ENCODE data around the gene AHNAK. TPM values are rescaled to one million over a fixed set of nuclear protein-coding genes. Genes with fewer than 3 reads are reported as not detected.
"Not testable (repeated sequence)": the region's sequence is repeated elsewhere in the genome, so short reads cannot be mapped to it uniquely, and the experiment has no call there.

AHNAK gene
- total RNA-seq, 1 donor from 2014 or later, result 302 TPM

DNA sequence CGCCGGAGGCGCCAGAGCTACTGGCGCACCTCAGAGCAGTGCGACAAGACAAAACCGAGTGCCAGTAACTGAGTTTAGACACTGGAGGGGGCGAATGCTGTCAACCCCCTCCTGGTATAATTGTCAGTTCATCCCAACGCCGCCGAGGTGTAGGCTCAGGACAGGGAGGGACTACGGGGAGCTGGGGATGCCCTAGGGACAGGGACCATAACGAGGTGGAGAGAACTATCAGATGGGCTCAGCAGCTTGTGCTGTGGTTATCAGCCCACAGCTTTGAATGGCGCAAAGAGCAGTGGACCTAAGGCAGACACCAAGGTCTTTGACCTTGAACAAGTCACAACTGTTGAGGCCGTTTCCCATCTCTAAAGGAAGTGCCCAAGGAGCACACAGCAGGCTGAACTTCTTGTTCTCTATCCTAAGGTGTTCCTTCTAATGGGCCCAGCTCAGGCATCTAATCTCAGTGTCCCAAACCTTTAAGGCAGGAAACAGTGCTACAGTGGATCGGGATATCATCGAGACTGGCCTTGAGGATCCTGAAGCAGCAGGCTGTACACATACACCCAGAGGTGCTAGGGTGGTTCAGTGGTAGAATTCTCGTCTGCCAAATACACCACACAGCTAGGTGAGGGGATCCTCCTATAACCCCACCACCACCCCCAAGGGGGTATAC is 45.7 kb upstream of the AHNAK start:
- Mint-ChIP-seq H3K36me3 (peaks cover 8% of the 10 kb centered on the region), H3K27ac (peak overlapping the region; percentile 95), H3K4me1 (ENCODE audit: unreplicated experiment) (peaks cover 20% of the 10 kb centered on the region)

DNA sequence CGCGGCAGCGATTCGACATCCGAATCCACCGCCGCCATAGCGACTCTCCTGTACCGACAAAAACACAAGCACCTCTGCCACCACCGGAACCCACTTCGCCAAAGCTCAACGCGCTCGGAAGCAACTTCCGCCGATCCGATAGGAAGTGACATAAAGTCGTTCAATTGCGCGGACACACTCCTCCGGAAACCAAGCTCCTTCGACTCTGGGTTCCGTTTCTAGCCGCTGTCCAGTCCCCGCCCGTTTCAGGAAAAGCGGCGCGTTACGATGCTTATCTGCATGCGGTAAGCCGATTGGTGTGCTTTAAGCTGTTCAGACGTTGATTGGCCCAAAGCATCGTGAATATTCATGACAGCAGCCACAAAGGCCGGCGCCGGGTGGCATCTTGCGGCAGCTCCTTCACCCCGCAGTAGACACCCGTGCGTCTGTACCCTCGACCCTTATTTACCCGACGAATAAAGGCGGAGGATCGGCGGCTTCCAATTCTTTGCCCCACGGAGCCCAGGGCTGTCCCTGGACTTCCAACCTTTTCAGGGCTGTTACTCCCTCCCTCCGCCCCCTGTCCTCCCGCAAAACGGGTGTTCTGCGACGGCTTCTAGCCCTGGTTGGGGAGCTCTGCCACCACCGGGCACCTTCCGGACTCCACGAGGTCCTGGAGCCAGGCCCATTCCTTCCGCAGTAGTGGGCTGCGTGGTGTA is 45.0 kb upstream of the AHNAK start, which contains the start of gene TUT1:
TUT1 (minus strand) TSS at position 76 of the 698 bp plus-strand sequence; CDS start at position 38, 38 bp downstream.
- Mint-ChIP-seq H3K27ac (peak within 1 kb of the TSS; percentile 95), H3K36me3 (peaks cover 8% of the 10 kb centered on the region), H3K4me3 (peak within 1 kb of the TSS; percentile 96), H3K4me1 (ENCODE audit: unreplicated experiment) (peaks cover 20% of the 10 kb centered on the region), H3K9me3 (no peaks in the 10 kb centered on the region), H3K27me3 (no peaks in the 10 kb centered on the region)
- TF ChIP-seq, protein P1, sequence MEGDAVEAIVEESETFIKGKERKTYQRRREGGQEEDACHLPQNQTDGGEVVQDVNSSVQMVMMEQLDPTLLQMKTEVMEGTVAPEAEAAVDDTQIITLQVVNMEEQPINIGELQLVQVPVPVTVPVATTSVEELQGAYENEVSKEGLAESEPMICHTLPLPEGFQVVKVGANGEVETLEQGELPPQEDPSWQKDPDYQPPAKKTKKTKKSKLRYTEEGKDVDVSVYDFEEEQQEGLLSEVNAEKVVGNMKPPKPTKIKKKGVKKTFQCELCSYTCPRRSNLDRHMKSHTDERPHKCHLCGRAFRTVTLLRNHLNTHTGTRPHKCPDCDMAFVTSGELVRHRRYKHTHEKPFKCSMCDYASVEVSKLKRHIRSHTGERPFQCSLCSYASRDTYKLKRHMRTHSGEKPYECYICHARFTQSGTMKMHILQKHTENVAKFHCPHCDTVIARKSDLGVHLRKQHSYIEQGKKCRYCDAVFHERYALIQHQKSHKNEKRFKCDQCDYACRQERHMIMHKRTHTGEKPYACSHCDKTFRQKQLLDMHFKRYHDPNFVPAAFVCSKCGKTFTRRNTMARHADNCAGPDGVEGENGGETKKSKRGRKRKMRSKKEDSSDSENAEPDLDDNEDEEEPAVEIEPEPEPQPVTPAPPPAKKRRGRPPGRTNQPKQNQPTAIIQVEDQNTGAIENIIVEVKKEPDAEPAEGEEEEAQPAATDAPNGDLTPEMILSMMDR (conservative IDR thresholded peaks at IDR 0.05), result no peak
- peak; percentile 94 for DNase-seq (ENCODE audit: extremely low spot score, unreplicated experiment)

More for the DNA sequence above, 45.7 kb upstream of the AHNAK start:
- Mint-ChIP-seq H3K9me3 (no peaks in the 10 kb centered on the region), H3K4me3 (peak overlapping the region; percentile 96), H3K27me3 (no peaks in the 10 kb centered on the region)
- TF ChIP-seq, protein P1 (conservative IDR thresholded peaks at IDR 0.05), result no peak
- DNase-seq (ENCODE audit: extremely low spot score, unreplicated experiment), result no peak

DNA sequence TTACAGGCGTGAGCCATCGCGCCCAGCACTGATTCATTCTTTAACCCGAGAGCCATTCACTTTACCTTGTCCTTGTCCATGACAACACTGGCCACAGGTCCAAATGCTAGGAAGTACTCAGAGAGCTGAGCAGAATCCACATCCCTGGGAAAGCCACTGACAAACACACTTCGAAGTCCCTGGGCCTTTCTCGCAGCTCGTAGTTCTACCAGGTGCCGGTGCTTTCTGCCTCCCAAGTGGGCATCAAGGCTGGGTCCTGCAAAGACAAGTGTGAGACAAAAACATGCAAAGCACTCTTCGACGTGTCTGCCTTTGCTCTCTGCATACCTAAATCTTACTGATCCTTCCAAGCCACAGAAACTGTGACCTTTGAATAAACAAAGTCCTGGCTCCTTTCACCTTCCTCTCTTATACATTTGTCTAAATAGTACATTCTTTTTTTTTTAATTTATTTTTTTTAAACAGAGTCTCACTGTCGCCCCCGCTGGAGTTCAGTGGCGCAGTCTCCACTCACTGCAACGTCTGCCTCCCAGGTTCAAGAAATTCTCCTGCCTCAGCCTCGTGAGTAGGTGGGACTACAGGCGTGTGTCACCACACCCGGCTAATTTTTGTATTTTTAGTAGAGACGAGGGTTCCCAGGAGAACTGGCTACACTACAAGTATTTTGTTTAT is 42.5 kb upstream of the AHNAK start:
- no peak for DNase-seq (ENCODE audit: extremely low spot score, unreplicated experiment)
- no peaks in the 10 kb centered on the region for H3K27me3 Mint-ChIP-seq
- H3K4me3 Mint-ChIP-seq, result peak overlapping the region; percentile 96
- no peaks in the 10 kb centered on the region for H3K9me3 Mint-ChIP-seq
- H3K4me1 Mint-ChIP-seq (ENCODE audit: unreplicated experiment), result peaks cover 20% of the 10 kb centered on the region
- H3K27ac Mint-ChIP-seq, result peak overlapping the region; percentile 29
- peaks cover 6% of the 10 kb centered on the region for H3K36me3 Mint-ChIP-seq
- TF ChIP-seq, protein P1 (conservative IDR thresholded peaks at IDR 0.05), result peak; percentile 57

DNA sequence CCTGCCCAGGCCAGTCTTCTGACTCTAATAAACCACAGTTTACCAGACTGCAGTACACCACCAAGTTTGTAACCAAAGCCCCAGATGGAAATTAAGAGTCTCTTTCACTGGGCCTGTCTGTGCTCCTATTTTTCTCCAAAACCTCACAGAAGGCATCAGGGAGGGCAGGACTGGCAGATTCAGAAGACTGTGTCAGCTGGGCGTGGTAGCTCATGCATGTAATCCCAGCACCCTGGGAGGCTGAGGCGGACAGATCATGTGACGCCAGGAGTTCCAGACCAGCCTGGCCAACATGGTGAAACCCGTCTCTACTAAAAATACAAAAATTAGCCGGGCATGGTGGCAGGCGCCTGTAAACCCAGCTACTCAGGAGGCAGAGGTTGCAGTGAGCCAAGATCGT is 38.8 kb upstream of the AHNAK start:
- not testable (repeated sequence) for H3K27me3 Mint-ChIP-seq; H3K4me1 Mint-ChIP-seq (ENCODE audit: unreplicated experiment); H3K36me3 Mint-ChIP-seq; H3K9me3 Mint-ChIP-seq; H3K27ac Mint-ChIP-seq; H3K4me3 Mint-ChIP-seq; DNase-seq (ENCODE audit: extremely low spot score, unreplicated experiment)

DNA sequence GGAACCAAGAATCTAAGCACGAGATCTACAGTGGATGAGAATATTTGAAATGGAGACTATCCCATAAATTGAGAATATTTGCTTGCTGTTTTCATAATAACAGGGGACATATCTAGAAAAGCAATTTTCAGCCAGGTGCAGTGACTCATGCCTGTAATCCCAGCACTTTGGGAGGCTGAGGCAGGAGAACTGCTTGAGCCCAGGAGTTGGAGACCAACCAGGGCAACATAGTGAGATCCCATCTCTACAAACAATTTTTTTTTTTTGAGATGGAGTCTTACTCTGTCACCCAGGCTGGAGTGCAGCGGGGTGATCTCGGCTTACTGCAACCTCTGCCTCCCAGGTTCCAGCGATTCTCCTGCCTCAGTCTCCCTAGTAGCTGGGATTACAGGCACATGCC is 35.1 kb upstream of the AHNAK start:
- not testable (repeated sequence) for H3K36me3 Mint-ChIP-seq; H3K4me3 Mint-ChIP-seq; DNase-seq (ENCODE audit: extremely low spot score, unreplicated experiment); H3K27ac Mint-ChIP-seq; H3K27me3 Mint-ChIP-seq; H3K4me1 Mint-ChIP-seq (ENCODE audit: unreplicated experiment); H3K9me3 Mint-ChIP-seq

DNA sequence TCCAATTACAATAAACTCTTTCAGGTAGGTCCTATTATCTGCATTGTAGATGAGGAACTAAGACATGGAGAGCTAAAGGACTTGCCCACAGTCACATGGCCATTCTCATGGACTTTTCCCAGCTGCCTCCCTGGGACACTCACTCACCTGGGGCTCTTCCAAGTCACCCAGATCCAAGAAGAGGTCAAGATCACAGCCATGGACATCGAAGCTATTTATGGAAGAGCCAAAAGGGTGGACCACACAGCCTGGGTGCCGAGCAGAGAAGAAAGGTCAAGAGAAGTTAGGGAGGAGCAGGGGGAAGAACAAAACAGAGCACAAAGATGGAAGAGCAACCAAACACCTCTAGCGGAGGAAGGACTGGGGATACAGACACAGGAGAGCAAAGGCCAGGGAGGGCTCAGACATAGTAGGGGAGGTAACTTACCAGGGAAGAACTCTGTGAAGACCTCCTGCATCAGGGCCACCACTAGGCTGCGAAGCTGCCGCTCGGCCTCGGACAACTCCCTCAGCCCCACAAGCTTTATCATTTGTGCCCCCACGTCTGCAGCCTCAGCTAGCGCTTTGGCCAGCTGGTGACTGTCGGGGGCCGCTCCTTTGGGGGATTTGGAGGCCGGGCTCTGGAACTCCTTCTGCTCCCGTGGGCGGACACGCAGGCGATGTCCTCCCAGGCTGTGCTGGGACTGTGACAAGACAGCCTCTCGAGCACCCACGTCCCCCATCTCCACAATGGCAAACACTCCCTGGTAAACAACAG is 34.5 kb upstream of the AHNAK start:
- H3K4me1 Mint-ChIP-seq (ENCODE audit: unreplicated experiment), result no peaks in the 10 kb centered on the region
- no peak for DNase-seq (ENCODE audit: extremely low spot score, unreplicated experiment)
- H3K4me3 Mint-ChIP-seq, result no peak overlapping the region
- H3K27ac Mint-ChIP-seq, result no peak overlapping the region
- peaks cover 9% of the 10 kb centered on the region for H3K36me3 Mint-ChIP-seq
- TF ChIP-seq, protein P1 (conservative IDR thresholded peaks at IDR 0.05), result no peak
- no peaks in the 10 kb centered on the region for H3K9me3 Mint-ChIP-seq
- no peaks in the 10 kb centered on the region for H3K27me3 Mint-ChIP-seq
